Choroid plexus epithelial cell (primary cell): ENCODE results near the gene HRAS.
A peak's percentile ranks its signal among the peaks of the same experiment; 100 is the strongest.

ENCODE experiments used
- DNase-seq: peaks from one replicate; pipeline ENCODE4 v3.0.0-alpha.2; 2010; ENCODE audit warnings: low read depth
- H3K4me3 ChIP-seq: 2 replicates; pipeline ENCODE4 v1.5.1; 2011; ENCODE audit warnings: low read depth, mild to moderate bottlenecking, control low read depth, low read length, moderate library complexity
- CTCF ChIP-seq: conservative IDR thresholded peaks from 2 replicates; pipeline ENCODE4 v1.5.1; 2011; ENCODE audit warnings: low read depth, mild to moderate bottlenecking, control low read depth, inconsistent platforms, low read length, moderate library complexity

The HRAS gene

DNA sequence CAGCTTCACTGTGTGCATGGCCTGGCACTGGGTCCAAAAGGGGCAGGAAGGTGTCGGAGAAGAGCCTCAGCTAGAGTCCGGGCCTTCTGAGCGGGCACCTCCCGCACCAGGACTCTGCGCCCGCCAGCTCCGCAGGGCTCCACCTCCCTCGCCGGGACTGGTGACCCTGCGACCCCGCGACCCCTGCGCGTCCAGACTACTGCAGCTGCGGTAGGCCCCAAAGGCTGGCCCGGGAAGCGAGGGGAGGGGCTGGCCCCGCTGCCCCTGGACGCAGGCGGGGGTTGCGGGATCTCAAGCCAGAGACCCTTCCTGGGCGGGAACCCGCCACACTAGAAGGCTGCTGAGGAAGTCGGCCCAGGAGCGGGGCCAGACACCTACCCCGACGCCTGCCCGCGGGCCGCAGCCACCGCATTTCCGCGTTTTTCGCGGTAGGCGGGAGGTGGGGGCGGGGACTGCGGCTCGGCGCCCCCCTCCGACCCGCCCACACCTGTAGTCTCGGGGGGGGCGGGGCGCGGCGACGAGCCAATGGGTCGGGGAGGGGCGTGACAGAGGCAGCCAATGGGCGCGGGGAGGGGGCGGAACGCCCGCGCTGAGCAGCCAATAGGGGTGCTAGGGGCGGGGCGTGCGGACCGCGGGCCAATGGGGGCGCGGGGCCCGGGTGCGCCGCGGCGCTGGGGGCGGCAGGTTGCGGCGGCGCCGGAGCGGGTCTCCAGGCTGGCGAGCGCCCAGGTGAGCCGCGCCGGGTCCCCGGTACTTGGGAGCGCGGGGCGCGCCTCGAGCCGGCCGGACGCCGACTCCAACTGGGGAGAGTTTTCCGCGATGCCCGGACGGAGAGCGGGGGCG lies 25.1 kb upstream of the HRAS start, which contains the start of the genes LMNTD2 and RASSF7:
TSS of gene LMNTD2 (minus strand) at position 434 of the 843 bp plus-strand sequence. CDS start at position 412, 22 bp downstream.
TSS of gene RASSF7 (plus strand) at position 666 of the 843 bp plus-strand sequence. CDS start 799 bp downstream, outside the sequence.
- H3K4me3 ChIP-seq, result peak within 1 kb of the TSS; percentile 70
- no peak for TF ChIP-seq CTCF
- DNase-seq, result peak; percentile 85

- DNase-seq, result no peak
- H3K4me3 ChIP-seq, result peak overlapping the region; percentile 70
- TF ChIP-seq CTCF, result no peak
Measured at GRCh38 chr11:559712-560304, 24.4 kb upstream of the HRAS start.

DNA sequence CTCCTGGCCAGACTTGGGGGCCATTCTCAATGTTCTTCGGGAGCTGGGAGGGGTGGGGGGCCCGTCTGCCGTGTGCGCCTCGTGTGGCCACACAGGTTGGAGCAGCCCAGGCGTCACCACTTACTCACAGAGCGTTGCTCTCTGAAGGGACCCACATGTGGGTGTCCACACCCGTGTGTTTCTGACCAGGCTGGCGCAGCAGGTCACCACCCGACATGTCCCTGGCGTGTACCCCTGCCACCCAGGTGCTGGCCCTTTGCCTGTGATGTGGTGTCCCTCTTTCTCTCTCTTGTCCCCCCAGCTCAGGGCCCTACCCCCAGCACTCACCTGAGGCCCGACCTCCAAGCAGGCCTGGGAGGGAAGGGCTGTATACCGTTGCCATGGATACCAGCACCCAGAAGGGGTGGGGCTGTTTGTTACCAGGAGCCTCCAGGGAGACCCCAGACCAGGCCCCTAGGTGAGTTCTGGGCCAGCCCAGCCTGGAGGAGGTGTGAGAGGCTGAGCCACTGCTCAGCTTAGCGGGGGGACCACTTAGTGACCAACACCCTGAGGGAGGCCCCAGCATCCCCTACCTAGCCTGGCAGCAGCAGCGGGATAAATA lies 23.7 kb upstream of the HRAS start:
- no peak for DNase-seq
- H3K4me3 ChIP-seq, result no peak overlapping the region

GRCh38 chr11:558503-558902 lies 23.1 kb upstream of the HRAS start:
- DNase-seq, result no peak
- no peak overlapping the region for H3K4me3 ChIP-seq
- no peak for TF ChIP-seq CTCF

More for the DNA sequence above, 23.7 kb upstream of the HRAS start:
- TF ChIP-seq CTCF, result no peak

DNA sequence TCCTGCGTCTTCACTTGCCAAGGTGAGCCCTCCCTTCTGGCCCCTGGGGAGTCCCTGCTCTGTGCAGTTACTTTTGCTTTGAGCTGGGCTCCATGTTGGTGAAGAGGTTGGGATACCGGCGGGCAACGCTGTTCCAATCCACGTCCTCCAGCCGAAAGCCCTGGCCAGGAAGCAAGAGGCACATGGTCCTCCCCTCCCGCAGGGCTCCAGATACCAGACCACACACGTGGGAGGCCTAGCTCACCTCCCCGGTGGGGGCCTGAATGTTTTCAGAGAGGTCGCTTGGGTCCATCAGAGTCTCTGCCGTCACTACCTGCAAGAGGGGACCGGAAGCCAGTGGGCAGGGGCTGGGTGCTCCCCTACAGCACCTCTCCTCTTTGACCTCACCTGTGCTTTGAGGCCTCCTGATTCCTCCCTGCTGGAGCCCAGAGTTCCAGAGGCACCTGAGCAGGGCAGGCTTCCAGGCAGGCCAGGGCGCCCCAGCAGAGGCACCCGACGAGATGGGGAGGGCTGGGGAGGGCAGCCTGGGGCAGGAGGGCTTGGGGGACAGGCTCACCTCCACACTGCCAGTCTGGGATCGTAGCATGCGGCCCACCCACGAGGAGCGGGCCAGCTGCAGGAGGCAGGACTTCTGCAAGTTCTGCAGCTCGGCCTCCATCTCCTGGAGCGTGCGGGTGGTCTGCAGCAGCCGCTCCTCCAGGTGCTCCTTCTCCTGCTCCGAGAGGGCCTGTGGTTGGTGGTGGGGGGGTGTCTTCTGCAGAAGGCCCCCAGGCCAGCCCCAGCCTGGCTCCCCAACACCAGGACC lies 22.2 kb upstream of the HRAS start:
- no peak for DNase-seq
- no peak for TF ChIP-seq CTCF
- H3K4me3 ChIP-seq, result no peak overlapping the region

GRCh38 chr11:556662-557256 lies 21.4 kb upstream of the HRAS start:
- DNase-seq, result no peak
- TF ChIP-seq CTCF, result no peak
- H3K4me3 ChIP-seq, result no peak overlapping the region
